AG04450 (cell line): ENCODE measurements around the gene LRP1B. TPM values are rescaled to one million over a fixed set of nuclear protein-coding genes. Genes with fewer than 3 reads are reported as not detected.

Experiments used
- CTCF ChIA-PET: fragments of 300-600, 350-600 bp; formaldehyde crosslinking; extraction: SDS; loops from one replicate; lab custom pipeline; 2022; ENCODE audit warnings: antibody characterized with exemption, inconsistent platforms; lab: Charles Lee
- POLR2A ChIA-PET: fragments of 350-600 bp; formaldehyde crosslinking; extraction: SDS; loops from one replicate; lab custom pipeline; 2021; ENCODE audit warnings: antibody characterized with exemption, inconsistent platforms; lab: Yijun Ruan, JAX
- DNase-seq: peaks from one replicate; pipeline ENCODE4 v3.0.0-alpha.2; 2011; ENCODE audit warnings: low read depth, low spot score
- H3K27ac ChIP-seq: one replicate; pipeline ENCODE4 v1.5.1; 2012; ENCODE audit warnings: low read depth, low read length, control low read depth
- H3K27me3 ChIP-seq: one replicate; pipeline ENCODE4 v1.6.0; 2012; ENCODE audit warnings: low read length; ENCODE audit not compliant: control insufficient read depth, insufficient read depth
- H3K4me3 ChIP-seq: 2 replicates; pipeline ENCODE4 v1.5.1; 2011; ENCODE audit warnings: mild to moderate bottlenecking, low read depth, low read length, control low read depth
- H3K9me3 ChIP-seq: 2 replicates; pipeline ENCODE4 v1.5.1; 2012; ENCODE audit warnings: low read length; ENCODE audit not compliant: control insufficient read depth, insufficient read depth
- CTCF ChIP-seq: IDR thresholded peaks from 2 replicates; pipeline ENCODE4 v1.5.1; 2011; ENCODE audit warnings: low read depth, low read length, control low read depth, inconsistent platforms
- polyA plus RNA-seq: library from polyadenylated mRNA; depleted of rRNA; stranded (reverse); fragments of >200 nt; gene quantifications from 2 replicates; pipeline ENCODE4 v1.2.3, GENCODE V29; 2011

The LRP1B gene
- polyA plus RNA-seq, 1 experiment: 0.15 TPM

- Histone ChIP-seq H3K4me3 (no peak overlapping the region), H3K27me3 (no peaks in the 10 kb centered on the region), H3K9me3 (no peaks in the 10 kb centered on the region), H3K27ac (no peak overlapping the region)
- ChIA-PET POLR2A (interaction anchor here (1.0 kb wide), 1 partner anchor 19 kb away, joined by 3 read pairs; no protein-coding TSS in a partner anchor), CTCF (no interaction called here)
- no peak for TF ChIP-seq CTCF
- no peak for DNase-seq
Observed at GRCh38 chr2:141611176-141611571, 519.6 kb downstream of the LRP1B start.

- H3K4me3 ChIP-seq: no peak overlapping the region
- CTCF ChIA-PET: no interaction called here
- H3K27me3 ChIP-seq: no peaks in the 10 kb centered on the region
- no peak overlapping the region for H3K27ac ChIP-seq
- DNase-seq: no peak
- POLR2A ChIA-PET: no interaction called here
- TF ChIP-seq CTCF: no peak
- H3K9me3 ChIP-seq: no peaks in the 10 kb centered on the region
Observed at GRCh38 chr2:141610564-141611175, 520.1 kb downstream of the LRP1B start.

GRCh38 chr2:141605163-141605562 lies 525.7 kb downstream of the LRP1B start:
- ChIA-PET CTCF (no interaction called here), POLR2A (no interaction called here)
- Histone ChIP-seq H3K27me3 (no peaks in the 10 kb centered on the region), H3K4me3 (no peak overlapping the region), H3K9me3 (no peaks in the 10 kb centered on the region), H3K27ac (no peak overlapping the region)
- no peak for TF ChIP-seq CTCF
- no peak for DNase-seq

GRCh38 chr2:141601511-141602152 lies 529.2 kb downstream of the LRP1B start:
- no peak overlapping the region for H3K27ac ChIP-seq
- POLR2A ChIA-PET: no interaction called here

More at GRCh38 chr2:141601511-141602152, 529.2 kb downstream of the LRP1B start:
- H3K9me3 ChIP-seq: no peaks in the 10 kb centered on the region
- no peaks in the 10 kb centered on the region for H3K27me3 ChIP-seq
- TF ChIP-seq CTCF: no peak
- no peak for DNase-seq
- no peak overlapping the region for H3K4me3 ChIP-seq
- CTCF ChIA-PET: no interaction called here
